A549 (cell line): ENCODE measurements around the gene ASTL. TPM values are rescaled to one million over a fixed set of nuclear protein-coding genes. Genes with fewer than 3 reads are reported as not detected.
A peak's percentile ranks its signal among the peaks of the same experiment; 100 is the strongest.

Experiments
- ATAC-seq, 2 experiments: fragments of 200-7000 bp in 1 of 2; fragments of >200 bp in 1 of 2; cut with Nextera tagmentation in 1 of 2; cut with Tn5 transposase in 1 of 2; 3 replicates each; pipeline versions ENCODE4 v1.8.0 to v1.9.1; 2018 to 2020; ENCODE audit warnings: mild to moderate bottlenecking in 1 of 2, moderate library complexity in 1 of 2
- CTCF ChIA-PET: fragments of 300-600 bp; sonication (Branson Sonifier 250); formaldehyde crosslinking; extraction: SDS; loops from one replicate; lab custom pipeline; 2021; ENCODE audit warnings: antibody characterized with exemption, inconsistent platforms; lab: Yijun Ruan, JAX
- POLR2A ChIA-PET: fragments of 350-600 bp; formaldehyde crosslinking; extraction: SDS; loops from one replicate; lab custom pipeline; 2021; ENCODE audit warnings: antibody characterized with exemption, inconsistent platforms; lab: Yijun Ruan, JAX
- DNase-seq, 2 experiments: peaks; one replicate each; pipeline versions ENCODE4 v3.0.0 to v3.0.0-alpha.2; 2011 to 2016; ENCODE audit warnings: low read depth in 1 of 2, low spot score in 1 of 2
- FAIRE-seq: peaks from 2 replicates; lab custom pipeline; 2011; peaks lifted over from hg19 to GRCh38; lab: Jason Lieb, UNC
- H3K27ac ChIP-seq, 2 experiments: fragments of >200 bp; sonication (Bioruptor Twin); formaldehyde crosslinking; 3 replicates each; pipeline ENCODE4 v1.5.1; 2016 to 2017
- H3K4me1 ChIP-seq: fragments of >200 bp; sonication (Bioruptor Twin); formaldehyde crosslinking; 3 replicates; pipeline ENCODE4 v1.6.1; 2016
- H3K4me2 ChIP-seq: fragments of >200 bp; sonication (Bioruptor Twin); formaldehyde crosslinking; 3 replicates; pipeline ENCODE4 v1.6.1; 2016
- H3K4me3 ChIP-seq: fragments of >200 bp; sonication (Bioruptor Twin); formaldehyde crosslinking; 3 replicates; pipeline ENCODE4 v1.5.1; 2016
- H3K9me3 ChIP-seq: fragments of >200 bp; sonication (Bioruptor Twin); formaldehyde crosslinking; 3 replicates; pipeline ENCODE4 v1.6.1; 2016
- ATOH8 ChIP-seq: fragments of 250-450 bp; sonication (Bioruptor Pico); IDR thresholded peaks from 2 replicates; pipeline ENCODE4 v1.5.0; 2020; ENCODE audit warnings: low read depth, mild to moderate bottlenecking, moderate library complexity
- BHLHE40 ChIP-seq: IDR thresholded peaks from 2 replicates; pipeline ENCODE4 v1.6.1; 2012; ENCODE audit warnings: low read depth, low read length, inconsistent platforms
- CBX8 ChIP-seq: fragments of 200-600 bp; sonication (generic); IDR thresholded peaks from 2 replicates; pipeline ENCODE4 v1.6.1; 2016
- CEBPB ChIP-seq, 2 experiments: fragments of >200 bp in 1 of 2; sonication (Bioruptor Twin) in 1 of 2; formaldehyde crosslinking in 1 of 2; IDR thresholded peaks; 2 replicates each; pipeline ENCODE4 v1.6.1; 2012 to 2016
- CHD4 ChIP-seq: fragments of 200-600 bp; sonication (generic); IDR thresholded peaks from 2 replicates; pipeline ENCODE4 v1.6.1; 2016; ENCODE audit warnings: antibody characterized with exemption, mild to moderate bottlenecking, borderline replicate concordance
- E2F6 ChIP-seq: IDR thresholded peaks from 2 replicates; pipeline ENCODE4 v1.6.1; 2012; ENCODE audit warnings: low read depth, borderline replicate concordance
- ELK1 ChIP-seq: fragments of 150-350 bp; IDR thresholded peaks from 2 replicates; pipeline ENCODE4 v1.6.1; 2014; ENCODE audit warnings: low read depth, mild to moderate bottlenecking, low read length
- EP300 ChIP-seq, 2 experiments: fragments of >200 bp; sonication (Bioruptor Twin); formaldehyde crosslinking; IDR thresholded peaks; 2 replicates in 1 of 2; 3 replicates in 1 of 2; pipeline ENCODE4 v1.6.1; 2016 to 2017
- FOSL2 ChIP-seq, 2 experiments: fragments of 450-650 bp in 1 of 2; fragments of >200 bp in 1 of 2; sonication (Bioruptor Twin) in 1 of 2; formaldehyde crosslinking; IDR thresholded peaks; 2 replicates each; pipeline versions ENCODE4 v1.5.0 to v1.6.1; 2016 to 2020; ENCODE audit warnings: mild to moderate bottlenecking in 1 of 2, moderate library complexity in 1 of 2
- HOXB13 ChIP-seq: fragments of 250-450 bp; sonication (Bioruptor Pico); IDR thresholded peaks from 2 replicates; pipeline ENCODE4 v1.5.0; 2020; ENCODE audit warnings: low read depth, mild to moderate bottlenecking, moderate library complexity
- JUNB ChIP-seq: fragments of >200 bp; sonication (Bioruptor Twin); formaldehyde crosslinking; IDR thresholded peaks from 2 replicates; pipeline ENCODE4 v1.6.1; 2016
- KDM1A ChIP-seq: fragments of 200-600 bp; sonication (generic); IDR thresholded peaks from 2 replicates; pipeline ENCODE4 v1.6.1; 2016; ENCODE audit warnings: low read depth, mild to moderate bottlenecking
- KDM5A ChIP-seq: fragments of 200-600 bp; sonication (generic); IDR thresholded peaks from 2 replicates; pipeline ENCODE4 v1.6.1; 2016; ENCODE audit warnings: antibody characterized with exemption, mild to moderate bottlenecking
- MYC ChIP-seq: IDR thresholded peaks from 2 replicates; pipeline ENCODE4 v1.6.1; 2012; ENCODE audit warnings: mild to moderate bottlenecking, inconsistent platforms, low read length, improper control_type of control experiment, borderline replicate concordance
- NFE2L2 ChIP-seq: fragments of 150-350 bp; conservative IDR thresholded peaks from 2 replicates; pipeline ENCODE4 v1.6.1; 2014; ENCODE audit warnings: low read length
- NPAS2 ChIP-seq: fragments of 250-450 bp; sonication (Bioruptor Pico); IDR thresholded peaks from 2 replicates; pipeline ENCODE4 v1.8.0; 2022; ENCODE audit warnings: mild to moderate bottlenecking, moderate library complexity, borderline replicate concordance
- PBX3 ChIP-seq: IDR thresholded peaks from 2 replicates; pipeline ENCODE4 v1.6.1; 2012
- RAD21 ChIP-seq, 2 experiments: fragments of >200 bp in 1 of 2; sonication (Bioruptor Twin) in 1 of 2; formaldehyde crosslinking in 1 of 2; IDR thresholded peaks in 1 of 2; conservative IDR thresholded peaks in 1 of 2; 2 replicates in 1 of 2; 3 replicates in 1 of 2; pipeline ENCODE4 v1.6.1; 2012 to 2018; ENCODE audit warnings: inconsistent platforms in 1 of 2
- RCOR1 ChIP-seq: fragments of 150-350 bp; IDR thresholded peaks from 2 replicates; pipeline ENCODE4 v1.6.1; 2014; ENCODE audit warnings: antibody characterized with exemption, low read length, low read depth
- TFCP2L1 ChIP-seq: fragments of 250-450 bp; sonication (Bioruptor Pico); IDR thresholded peaks from 2 replicates; pipeline ENCODE4 v1.5.0; 2021; ENCODE audit warnings: mild to moderate bottlenecking
- USF2 ChIP-seq: fragments of 450-650 bp; IDR thresholded peaks from 2 replicates; pipeline ENCODE4 v1.6.1; 2014; ENCODE audit warnings: antibody characterized with exemption
- ZC3H11A ChIP-seq: fragments of 450-650 bp; IDR thresholded peaks from 2 replicates; pipeline ENCODE4 v1.6.1; 2014; ENCODE audit warnings: antibody characterized with exemption, mild to moderate bottlenecking
- WGBS: methylation state at CpG from one replicate; pipeline ENCODE4 v1.1.6; 2017; ENCODE audit errors: missing lambda C conversion rate; 5-methylcytosine and 5-hydroxymethylcytosine counted together
- polyA plus RNA-seq, 4 experiments: library from polyadenylated mRNA; depleted of rRNA in 3 of 4; stranded (reverse); fragments of >200 nt; fragmentation: RNase III in 1 of 4; extraction: RNeasy Plus Mini Kit Qiagen cat#74134 plus additional on column Dnase treatment in 1 of 4; gene quantifications; 2 replicates in 3 of 4; 3 replicates in 1 of 4; pipeline ENCODE4 v1.2.3, GENCODE V29; 2011 to 2017

The ASTL gene
- polyA plus RNA-seq, 2 of the 4 experiments (the other 2 are of a cell fraction), result not detected

GRCh38 chr2:96158554-96158940 lies 20.2 kb upstream of the ASTL start:
- Histone ChIP-seq H3K9me3 (no peaks in the 10 kb centered on the region), H3K4me3 (no peak overlapping the region), H3K4me1 (no peaks in the 10 kb centered on the region), H3K4me2 (no peak overlapping the region), H3K27ac (no peak overlapping the region)
- no peak for TF ChIP-seq PBX3
- TF ChIP-seq CEBPB (IDR thresholded peaks at IDR 0.05), result no peak
- TF ChIP-seq RAD21 (conservative IDR thresholded peaks at IDR 0.05 in 1 of 2, IDR thresholded peaks at IDR 0.05 in 1 of 2), result no peak
- TF ChIP-seq BHLHE40, result no peak
- no peak for TF ChIP-seq RCOR1
- no peak for TF ChIP-seq HOXB13 (CRISPR knock-in tag)
- TF ChIP-seq CBX8, result no peak
- no peak for TF ChIP-seq TFCP2L1 (CRISPR knock-in tag)
- no peak for TF ChIP-seq KDM1A
- TF ChIP-seq EP300 (IDR thresholded peaks at IDR 0.05), result no peak
- TF ChIP-seq NFE2L2, result no peak
- no peak for TF ChIP-seq NPAS2 (CRISPR knock-in tag)
- no peak for TF ChIP-seq ATOH8 (CRISPR knock-in tag)
- ATAC-seq (peak in 1 of 2 experiments; percentile 10; a peak in 1 of 6 replicates), FAIRE-seq (no peak), DNase-seq (no peak)
- POLR2A ChIA-PET, result no interaction called here
- WGBS, result 75% methylated on average over 12 of the region's 14 CpGs
- CTCF ChIA-PET, result interaction anchor here (1.2 to 5.3 kb wide), 4 partner anchors 13 to 136 kb away, joined by 3 to 27 read pairs (median 6); partner anchors contain the start of gene DUSP2

GRCh38 chr2:96157649-96158553 lies 19.6 kb upstream of the ASTL start:
- TF ChIP-seq USF2 (no peak), E2F6 (no peak), FOSL2 (IDR thresholded peaks at IDR 0.05) (no peak), FOSL2 (CRISPR knock-in tag; IDR thresholded peaks at IDR 0.05) (no peak)
- Histone ChIP-seq H3K4me2 (no peak overlapping the region), H3K4me1 (no peaks in the 10 kb centered on the region), H3K9me3 (no peaks in the 10 kb centered on the region), H3K4me3 (no peak overlapping the region), H3K27ac (no peak overlapping the region)
- ChIA-PET POLR2A (no interaction called here), CTCF (interaction anchor here (1.9 to 5.3 kb wide), 2 partner anchors 17 to 136 kb away, joined by 9 to 27 read pairs; no protein-coding TSS in a partner anchor)
- no peak for FAIRE-seq
- no peak for DNase-seq
- peak in 1 of 2 experiments; percentile 11; a peak in 1 of 6 replicates for ATAC-seq
- 73% methylated on average over 16 of the region's 19 CpGs for WGBS

GRCh38 chr2:96156926-96157648 lies 18.8 kb upstream of the ASTL start:
- ATAC-seq (no peak), DNase-seq (no peak), FAIRE-seq (no peak)
- 76% methylated on average over 5 of the region's 5 CpGs for WGBS
- Histone ChIP-seq H3K4me1 (no peaks in the 10 kb centered on the region), H3K27ac (no peak overlapping the region), H3K4me2 (no peak overlapping the region), H3K4me3 (no peak overlapping the region), H3K9me3 (no peaks in the 10 kb centered on the region)
- POLR2A ChIA-PET, result no interaction called here
- CTCF ChIA-PET, result interaction anchor here (5.3 kb wide), 1 partner anchor 17 kb away, joined by 27 read pairs; no protein-coding TSS in a partner anchor
- TF ChIP-seq MYC (no peak), ZC3H11A (no peak), ELK1 (no peak), JUNB (no peak), USF2 (no peak), KDM1A (no peak), FOSL2 (IDR thresholded peaks at IDR 0.05) (no peak), FOSL2 (CRISPR knock-in tag; IDR thresholded peaks at IDR 0.05) (no peak), KDM5A (no peak), CHD4 (no peak), CEBPB (IDR thresholded peaks at IDR 0.05) (no peak)
